K562 (cell line): ENCODE measurements around the gene KRABD2.

Experiments
- ARID1B ChIP-seq: fragments of 450-650 bp; IDR thresholded peaks from 2 replicates; pipeline ENCODE4 v1.6.1; 2016; ENCODE audit warnings: antibody characterized with exemption, mild to moderate bottlenecking, inconsistent platforms
- CCNT2 ChIP-seq: IDR thresholded peaks from 2 replicates; pipeline ENCODE4 v1.6.1; 2011; ENCODE audit warnings: borderline replicate concordance, low read depth, mild to moderate bottlenecking, moderate library complexity, mixed read lengths, low read length; ENCODE audit not compliant: insufficient read length; ENCODE audit errors: extremely low read depth
- CREM ChIP-seq: IDR thresholded peaks from 2 replicates; pipeline ENCODE4 v1.6.1; 2014; ENCODE audit warnings: antibody characterized with exemption, low read depth
- CTBP1 ChIP-seq: fragments of 450-650 bp; IDR thresholded peaks from 2 replicates; pipeline ENCODE4 v1.6.1; 2016; ENCODE audit warnings: borderline replicate concordance
- DPF2 ChIP-seq: fragments of 450-650 bp; IDR thresholded peaks from 2 replicates; pipeline ENCODE4 v1.6.1; 2016
- EGR1 ChIP-seq: fragments of 450-650 bp; conservative IDR thresholded peaks from 2 replicates; pipeline ENCODE4 v1.6.1; 2017; ENCODE audit warnings: mild to moderate bottlenecking
- ELF1 ChIP-seq: fragments of 200-800 bp; sonication (Bioruptor generic); IDR thresholded peaks from 2 replicates; pipeline ENCODE4 v1.6.1; 2016; ENCODE audit warnings: missing genetic modification characterization, missing compliant biosample characterization
- EP300 ChIP-seq: IDR thresholded peaks from 2 replicates; pipeline ENCODE4 v1.6.1; 2012; ENCODE audit warnings: low read length, improper control_type of control experiment
- ETV1 ChIP-seq: fragments of 450-650 bp; conservative IDR thresholded peaks from 2 replicates; pipeline ENCODE4 v1.6.1; 2016; ENCODE audit warnings: missing genetic modification characterization, control low read depth, low read depth, missing compliant biosample characterization
- FOXJ2 ChIP-seq: fragments of 200-800 bp; sonication (Bioruptor generic); IDR thresholded peaks from 2 replicates; pipeline ENCODE4 v1.6.1; 2016; ENCODE audit warnings: missing genetic modification characterization, missing compliant biosample characterization
- HDAC1 ChIP-seq, 2 experiments: fragments of 450-650 bp; IDR thresholded peaks; 2 replicates each; pipeline ENCODE4 v1.6.1; 2016 to 2017; ENCODE audit warnings: inconsistent platforms in 1 of 2, mild to moderate bottlenecking in 1 of 2, moderate library complexity in 1 of 2
- LEF1 ChIP-seq: fragments of 450-650 bp; IDR thresholded peaks from 2 replicates; pipeline ENCODE4 v1.6.1; 2016; ENCODE audit warnings: mild to moderate bottlenecking
- MECOM ChIP-seq: fragments of 250-450 bp; sonication (Bioruptor Pico); IDR thresholded peaks from 2 replicates; pipeline ENCODE4 v1.8.0; 2022; ENCODE audit warnings: inconsistent platforms
- MEIS2 ChIP-seq: fragments of 450-650 bp; IDR thresholded peaks from 2 replicates; pipeline ENCODE4 v1.6.1; 2014; ENCODE audit warnings: mild to moderate bottlenecking; ENCODE audit not compliant: partially characterized antibody
- MTA1 ChIP-seq: fragments of 450-650 bp; IDR thresholded peaks from 2 replicates; pipeline ENCODE4 v1.6.1; 2017; ENCODE audit warnings: borderline replicate concordance
- NCOR1 ChIP-seq: fragments of 450-650 bp; IDR thresholded peaks from 2 replicates; pipeline ENCODE4 v1.6.1; 2016; ENCODE audit warnings: mild to moderate bottlenecking, moderate library complexity
- NFIC ChIP-seq: fragments of 450-650 bp; IDR thresholded peaks from 2 replicates; pipeline ENCODE4 v1.6.1; 2017; ENCODE audit warnings: mild to moderate bottlenecking, inconsistent platforms
- PHF8 ChIP-seq: fragments of 200-600 bp; sonication (generic); IDR thresholded peaks from 2 replicates; pipeline ENCODE4 v1.6.1; 2012; ENCODE audit warnings: mixed run types, mild to moderate bottlenecking, inconsistent platforms, low read length, moderate library complexity, borderline replicate concordance
- POLR2G ChIP-seq: fragments of 200-400 bp; formaldehyde crosslinking; IDR thresholded peaks from 2 replicates; pipeline ENCODE4 v1.6.1; 2017; ENCODE audit warnings: low read depth, mild to moderate bottlenecking, antibody characterized with exemption, low read length, moderate library complexity
- RCOR1 ChIP-seq, 2 experiments: IDR thresholded peaks; 2 replicates each; pipeline ENCODE4 v1.6.1; 2012; ENCODE audit warnings: low read depth in 2 of 2, low read length in 2 of 2, borderline replicate concordance in 1 of 2, improper control_type of control experiment in 1 of 2
- SMARCA4 ChIP-seq: fragments of 450-650 bp; IDR thresholded peaks from 2 replicates; pipeline ENCODE4 v1.6.1; 2016
- SMARCE1 ChIP-seq: fragments of 450-650 bp; IDR thresholded peaks from 2 replicates; pipeline ENCODE4 v1.7.1; 2016; ENCODE audit warnings: mild to moderate bottlenecking
- TEAD4 ChIP-seq, 2 experiments: sonication (generic) in 1 of 2; formaldehyde crosslinking in 1 of 2; IDR thresholded peaks; 2 replicates each; pipeline versions ENCODE4 v1.6.1 to v1.8.0; 2012 to 2022; ENCODE audit warnings: borderline replicate concordance in 1 of 2, inconsistent platforms in 1 of 2, low read length in 1 of 2, mild to moderate bottlenecking in 1 of 2, missing genetic modification reagents in 1 of 2
- TFAM ChIP-seq: fragments of 250-450 bp; sonication (Bioruptor Pico); conservative IDR thresholded peaks from 2 replicates; pipeline ENCODE4 v1.5.0; 2021; ENCODE audit warnings: mild to moderate bottlenecking, moderate library complexity
- ZNF124 ChIP-seq: sonication (generic); formaldehyde crosslinking; IDR thresholded peaks from 2 replicates; pipeline ENCODE4 v1.8.1; 2022; ENCODE audit warnings: missing genetic modification reagents
- ZNF24 ChIP-seq: fragments of 450-650 bp; IDR thresholded peaks from 2 replicates; pipeline ENCODE4 v1.6.1; 2016
- TF ChIP-seq, protein P1 (sequence below): fragments of 450-650 bp; IDR thresholded peaks from 2 replicates; pipeline ENCODE4 v1.6.1; 2016; ENCODE audit warnings: low read depth, mild to moderate bottlenecking, moderate library complexity
- TF ChIP-seq, protein P2 (sequence below): IDR thresholded peaks from 2 replicates; pipeline ENCODE4 v1.6.1; 2012; ENCODE audit warnings: low read depth, low read length, improper control_type of control experiment, borderline replicate concordance

Gene KRABD2

DNA sequence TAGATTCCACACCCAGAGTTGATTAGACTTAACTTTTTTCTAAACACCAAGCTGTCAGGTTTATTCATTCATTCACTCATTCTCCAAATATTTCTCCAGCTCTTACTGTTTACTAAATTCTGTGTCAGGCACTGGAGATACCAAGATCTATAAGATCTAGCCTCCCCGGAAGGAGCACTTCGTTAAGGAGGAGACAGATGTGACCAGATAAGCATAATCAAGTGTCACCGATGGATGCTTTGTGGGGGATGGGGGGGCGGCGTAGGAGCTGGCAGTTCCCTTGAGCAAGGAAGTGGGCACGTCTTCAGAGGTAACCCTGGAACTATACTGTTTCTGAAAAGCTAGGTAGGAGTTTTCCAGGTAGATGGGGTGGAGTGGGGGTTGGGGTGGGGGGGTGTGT lies 10.3 kb upstream of the KRABD2 start (continued):
- TF ChIP-seq EP300: peak; percentile 82
- peak; percentile 67; the same call in 1 of the 2 replicates for TF ChIP-seq CTBP1
- peak; percentile 65 for TF ChIP-seq SMARCE1
- no peak for TF ChIP-seq PHF8
- TF ChIP-seq MECOM (CRISPR knock-in tag): peak; percentile 16; the same call in 1 of the 2 replicates
- peak; percentile 44 for TF ChIP-seq MEIS2
- TF ChIP-seq FOXJ2: 0 out of 2 replicates have a peak, but pooled peaks have one; percentile 51
- TF ChIP-seq POLR2G: no peak
- TF ChIP-seq, protein P1, sequence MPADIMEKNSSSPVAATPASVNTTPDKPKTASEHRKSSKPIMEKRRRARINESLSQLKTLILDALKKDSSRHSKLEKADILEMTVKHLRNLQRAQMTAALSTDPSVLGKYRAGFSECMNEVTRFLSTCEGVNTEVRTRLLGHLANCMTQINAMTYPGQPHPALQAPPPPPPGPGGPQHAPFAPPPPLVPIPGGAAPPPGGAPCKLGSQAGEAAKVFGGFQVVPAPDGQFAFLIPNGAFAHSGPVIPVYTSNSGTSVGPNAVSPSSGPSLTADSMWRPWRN: peak; percentile 50; the same call in 1 of the 2 replicates
- peak; percentile 54; the same call in 1 of the 2 replicates for TF ChIP-seq SMARCA4
- TF ChIP-seq ZNF24: peak; percentile 45; the same call in 1 of the 2 replicates
- peak; percentile 27; the same call in 1 of the 2 replicates for TF ChIP-seq CREM
- peak; percentile 53; the same call in 1 of the 2 replicates for TF ChIP-seq LEF1
- TF ChIP-seq ARID1B: peak; percentile 78
- TF ChIP-seq DPF2: 0 out of 2 replicates have a peak, but pooled peaks have one; percentile 49
- TF ChIP-seq ELF1 (tag): 0 out of 2 replicates have a peak, but pooled peaks have one; percentile 47
- no peak for TF ChIP-seq TFAM (CRISPR knock-in tag)
- peak; percentile 19; the same call in 1 of the 2 replicates for TF ChIP-seq NFIC
- TF ChIP-seq CCNT2: peak; percentile 29
- peak in 1 of 2 experiments; percentile 59; a peak in 2 of 4 replicates for TF ChIP-seq HDAC1 (IDR thresholded peaks at IDR 0.05)
- TF ChIP-seq, protein P2, sequence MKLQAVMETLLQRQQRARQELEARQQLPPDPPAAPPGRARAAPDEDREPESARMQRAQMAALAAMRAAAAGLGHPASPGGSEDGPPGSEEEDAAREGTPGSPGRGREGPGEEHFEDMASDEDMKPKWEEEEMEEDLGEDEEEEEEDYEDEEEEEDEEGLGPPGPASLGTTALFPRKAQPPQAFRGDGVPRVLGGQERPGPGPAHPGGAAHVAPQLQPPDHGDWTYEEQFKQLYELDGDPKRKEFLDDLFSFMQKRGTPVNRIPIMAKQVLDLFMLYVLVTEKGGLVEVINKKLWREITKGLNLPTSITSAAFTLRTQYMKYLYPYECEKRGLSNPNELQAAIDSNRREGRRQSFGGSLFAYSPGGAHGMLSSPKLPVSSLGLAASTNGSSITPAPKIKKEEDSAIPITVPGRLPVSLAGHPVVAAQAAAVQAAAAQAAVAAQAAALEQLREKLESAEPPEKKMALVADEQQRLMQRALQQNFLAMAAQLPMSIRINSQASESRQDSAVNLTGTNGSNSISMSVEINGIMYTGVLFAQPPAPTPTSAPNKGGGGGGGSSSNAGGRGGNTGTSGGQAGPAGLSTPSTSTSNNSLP: no peak
- TF ChIP-seq TEAD4 (IDR thresholded peaks at IDR 0.05; ENCODE audit: low read length): peak; percentile 73
- no peak for TF ChIP-seq TEAD4 (CRISPR knock-in tag; IDR thresholded peaks at IDR 0.05; ENCODE audit: borderline replicate concordance)
- peak in 1 of 2 experiments; percentile 70; a peak in 2 of 4 replicates for TF ChIP-seq RCOR1 (IDR thresholded peaks at IDR 0.05; ENCODE audit: borderline replicate concordance in 1 of 2, low read depth in 2 of 2, low read length in 2 of 2)
- peak; percentile 72 for TF ChIP-seq ETV1 (tag)
- TF ChIP-seq NCOR1: peak; percentile 56
- 0 out of 2 replicates have a peak, but pooled peaks have one; percentile 33 for TF ChIP-seq MTA1
- no peak for TF ChIP-seq ZNF124 (CRISPR knock-in tag)
- TF ChIP-seq EGR1: 0 out of 2 replicates have a peak, but pooled peaks have one; percentile 30
